SK-N-SH (cell line): ENCODE results near the gene RAB7A. TPM values are rescaled to one million over a fixed set of nuclear protein-coding genes. Genes with fewer than 3 reads are reported as not detected.

Experiments
- CTCF ChIA-PET: fragments of 300-600, 350-600 bp; formaldehyde crosslinking; extraction: SDS; loops from one replicate; lab custom pipeline; 2021; lab: Yijun Ruan, JAX
- POLR2A ChIA-PET: fragments of 350-600 bp; sonication (Branson Sonifier 250); formaldehyde crosslinking; extraction: SDS; loops from one replicate; lab custom pipeline; 2020; ENCODE audit warnings: antibody characterized with exemption, inconsistent platforms; lab: Yijun Ruan, JAX
- DNase-seq: peaks from one replicate; pipeline ENCODE4 v3.0.0; 2012
- H2AFZ ChIP-seq: fragments of 200-600 bp; sonication (generic); 2 replicates; pipeline ENCODE4 v1.8.1; 2016; ENCODE audit warnings: antibody characterized with exemption, mild to moderate bottlenecking, low read depth
- H3F3A ChIP-seq: fragments of 200-600 bp; sonication (generic); replicated peaks from 2 replicates; pipeline ENCODE3; 2016; ENCODE audit warnings: antibody characterized with exemption, mild to moderate bottlenecking; ENCODE audit not compliant: insufficient read depth
- H3K27ac ChIP-seq, 2 experiments: fragments of 200-500 bp in 1 of 2; fragments of 200-600 bp in 1 of 2; sonication (Bioruptor generic) in 1 of 2; sonication (generic), shearing (Covaris generic) in 1 of 2; 2 replicates each; pipeline versions ENCODE4 v1.5.1 to v1.6.1; 2014 to 2016; ENCODE audit warnings: low read depth in 2 of 2, inconsistent platforms in 1 of 2, low read length in 1 of 2, mild to moderate bottlenecking in 1 of 2, mixed read lengths in 1 of 2
- H3K27me3 ChIP-seq: fragments of 200-600 bp; sonication (generic), shearing (Covaris generic); 2 replicates; pipeline ENCODE4 v1.6.1; 2016; ENCODE audit warnings: mixed run types; ENCODE audit not compliant: insufficient read depth
- H3K36me3 ChIP-seq, 2 experiments: fragments of 200-500 bp in 1 of 2; fragments of 200-600 bp in 1 of 2; sonication (Bioruptor generic) in 1 of 2; sonication (generic) in 1 of 2; replicated peaks in 1 of 2; 2 replicates each; pipeline versions ENCODE3 to v1.5.1; 2014 to 2016; ENCODE audit warnings: low read length in 1 of 2, mild to moderate bottlenecking in 1 of 2; ENCODE audit not compliant: insufficient read depth in 2 of 2, control insufficient read depth in 1 of 2
- H3K4me1 ChIP-seq, 2 experiments: fragments of 200-500 bp in 1 of 2; fragments of 200-600 bp in 1 of 2; sonication (Bioruptor generic) in 1 of 2; sonication (generic), shearing (Covaris generic) in 1 of 2; 2 replicates each; pipeline versions ENCODE4 v1.5.1 to v1.6.1; 2014 to 2016; ENCODE audit warnings: low read depth in 1 of 2, low read length in 1 of 2, mixed run types in 1 of 2; ENCODE audit not compliant: insufficient read depth in 2 of 2, control insufficient read depth in 1 of 2
- H3K4me2 ChIP-seq: fragments of 200-600 bp; sonication (generic), shearing (Covaris generic); 2 replicates; pipeline ENCODE4 v1.6.1; 2017; ENCODE audit warnings: mixed run types
- H3K4me3 ChIP-seq, 2 experiments: fragments of 200-500 bp in 1 of 2; fragments of 200-600 bp in 1 of 2; sonication (Bioruptor generic) in 1 of 2; sonication (generic), shearing (Covaris generic) in 1 of 2; 2 replicates each; pipeline versions ENCODE4 v1.5.1 to v1.8.1; 2014 to 2016; ENCODE audit warnings: low read depth in 2 of 2, inconsistent platforms in 1 of 2, low read length in 1 of 2, mild to moderate bottlenecking in 1 of 2, mixed read lengths in 1 of 2, moderate library complexity in 1 of 2
- H3K79me2 ChIP-seq: fragments of 200-600 bp; sonication (generic); 2 replicates; pipeline ENCODE4 v1.8.1; 2017; ENCODE audit warnings: mild to moderate bottlenecking; ENCODE audit not compliant: insufficient read depth
- H3K9ac ChIP-seq: fragments of 200-600 bp; sonication (generic); 2 replicates; pipeline ENCODE4 v1.6.1; 2017; ENCODE audit warnings: mixed run types
- H3K9me2 ChIP-seq: fragments of 200-600 bp; sonication (generic); 2 replicates; pipeline ENCODE4 v1.6.1; 2017; ENCODE audit warnings: mixed run types
- H3K9me3 ChIP-seq: fragments of 200-600 bp; sonication (generic); 2 replicates; pipeline ENCODE4 v1.6.1; 2017; ENCODE audit warnings: mixed run types, mild to moderate bottlenecking, moderate library complexity
- H4K20me1 ChIP-seq: fragments of 200-600 bp; sonication (generic); 2 replicates; pipeline ENCODE4 v1.6.1; 2017; ENCODE audit warnings: mild to moderate bottlenecking, mixed run types; ENCODE audit not compliant: insufficient read depth
- CHD2 ChIP-seq: fragments of 150-350 bp; IDR thresholded peaks from 2 replicates; pipeline ENCODE4 v1.6.1; 2018; ENCODE audit warnings: low read length; ENCODE audit not compliant: partially characterized antibody
- CTCF ChIP-seq: fragments of 200-600 bp; sonication (generic); IDR thresholded peaks from 2 replicates; pipeline ENCODE4 v1.6.1; 2017; ENCODE audit warnings: antibody characterized with exemption, mild to moderate bottlenecking, moderate library complexity
- ELF1 ChIP-seq: IDR thresholded peaks from 2 replicates; pipeline ENCODE4 v1.4.0; 2012
- FOXJ3 ChIP-seq: sonication (generic); formaldehyde crosslinking; IDR thresholded peaks from 2 replicates; pipeline ENCODE4 v1.5.1; 2020; ENCODE audit warnings: mild to moderate bottlenecking, missing genetic modification reagents
- FOXM1 ChIP-seq: IDR thresholded peaks from 2 replicates; pipeline ENCODE4 v1.4.0; 2012; ENCODE audit warnings: low read depth, mild to moderate bottlenecking
- GATA2 ChIP-seq: sonication (generic); formaldehyde crosslinking; IDR thresholded peaks from 2 replicates; pipeline ENCODE4 v1.5.0; 2020; ENCODE audit warnings: mild to moderate bottlenecking, missing genetic modification reagents
- JUND ChIP-seq: IDR thresholded peaks from 2 replicates; pipeline ENCODE4 v1.4.0; 2012
- MXI1 ChIP-seq: IDR thresholded peaks from 2 replicates; pipeline ENCODE4 v1.6.1; 2012; ENCODE audit warnings: mild to moderate bottlenecking, low read depth, low read length, improper control_type of control experiment
- NRF1 ChIP-seq: IDR thresholded peaks from 2 replicates; pipeline ENCODE4 v1.6.1; 2012; ENCODE audit warnings: low read depth, mild to moderate bottlenecking, low read length
- RCOR1 ChIP-seq: fragments of 150-350 bp; IDR thresholded peaks from 2 replicates; pipeline ENCODE4 v1.6.1; 2017; ENCODE audit warnings: antibody characterized with exemption, low read length
- TCF12 ChIP-seq: IDR thresholded peaks from 2 replicates; pipeline ENCODE4 v1.4.0; 2012
- ZBTB33 ChIP-seq: IDR thresholded peaks from 2 replicates; pipeline ENCODE4 v1.4.0; 2012; ENCODE audit warnings: low read depth, borderline replicate concordance
- WGBS: methylation state at CpG from one replicate; pipeline ENCODE4 v1.1.6; 2017; ENCODE audit warnings: low lambda C conversion rate; 5-methylcytosine and 5-hydroxymethylcytosine counted together
- polyA plus RNA-seq, 3 experiments: library from polyadenylated mRNA; depleted of rRNA; stranded (reverse); fragments of >200 nt; gene quantifications; 2 replicates each; pipeline ENCODE4 v1.2.3, GENCODE V29; 2012

The RAB7A gene
- polyA plus RNA-seq, 1 of the 3 experiments (the other 2 are of a cell fraction) = 271 TPM

- Histone ChIP-seq H2AFZ (no peak overlapping the region), H3K4me3 (no peak overlapping the region), H3K9ac (no peak overlapping the region), H3F3A (peaks cover 4% of the 10 kb centered on the region), H3K9me2 (no peaks in the 10 kb centered on the region), H4K20me1 (peaks cover 90% of the 10 kb centered on the region), H3K36me3 (peaks cover 0 to 45% of the 10 kb centered on the region in 2 experiments), H3K27ac (no peak overlapping the region), H3K9me3 (no peaks in the 10 kb centered on the region), H3K4me2 (no peak overlapping the region), H3K27me3 (no peaks in the 10 kb centered on the region), H3K79me2 (peaks cover 100% of the 10 kb centered on the region), H3K4me1 (no peaks in the 10 kb centered on the region)
- WGBS = 98% methylated on average over 17 of the region's 38 CpGs
- TF ChIP-seq MXI1 (no peak), ZBTB33 (no peak), CHD2 (no peak), TCF12 (no peak), FOXJ3 (CRISPR knock-in tag) (no peak), CTCF (no peak), ELF1 (no peak), GATA2 (CRISPR knock-in tag) (no peak)
- ChIA-PET CTCF (no interaction called here), POLR2A (interaction anchor here (0.8 kb wide), 1 partner anchor 308 kb away, joined by 3 read pairs; no protein-coding TSS in a partner anchor)
- DNase-seq = no peak
Measured at GRCh38 chr3:128742821-128743594, 17.0 kb downstream of the RAB7A start.

- Histone ChIP-seq H3K9me2 (no peaks in the 10 kb centered on the region), H3K4me3 (no peak overlapping the region), H3F3A (peaks cover 4% of the 10 kb centered on the region), H3K4me1 (no peaks in the 10 kb centered on the region), H3K9ac (no peak overlapping the region), H3K27ac (no peak overlapping the region), H2AFZ (no peak overlapping the region), H3K27me3 (no peaks in the 10 kb centered on the region), H3K4me2 (no peak overlapping the region), H3K79me2 (peaks cover 100% of the 10 kb centered on the region), H3K36me3 (peaks cover 0 to 29% of the 10 kb centered on the region in 2 experiments), H3K9me3 (no peaks in the 10 kb centered on the region), H4K20me1 (peaks cover 92% of the 10 kb centered on the region)
- TF ChIP-seq RCOR1 = no peak
- TF ChIP-seq TCF12 = no peak
- no peak for TF ChIP-seq FOXM1
- no peak for TF ChIP-seq JUND
- no peak for TF ChIP-seq NRF1
- no peak for TF ChIP-seq CHD2
- POLR2A ChIA-PET = no interaction called here
- CTCF ChIA-PET = interaction anchor here (0.9 to 1.9 kb wide), 4 partner anchors 14 to 100 kb away, joined by 3 to 5 read pairs (median 4); no protein-coding TSS in a partner anchor
- DNase-seq = no peak
- 95% methylated on average over 3 of the region's 3 CpGs for WGBS
Measured at GRCh38 chr3:128745742-128746141, 19.8 kb downstream of the RAB7A start.
